ENCODE measurements around the gene PXDN. TPM values are rescaled to one million over a fixed set of nuclear protein-coding genes. Genes with fewer than 3 reads are reported as not detected.

Gene PXDN
- total RNA-seq, 1 experiment from 2014 or later, result 0.25 TPM

- BruUV-seq (replicated peaks), result no TSS peak
- no peaks in the 10 kb centered on the region for H3K4me1 ChIP-seq
- ChIA-PET POLR2A (no interaction called here), CTCF (no interaction called here)
- Mint-ChIP-seq H3K4me1 (ENCODE audit: low read depth, unreplicated experiment) (no peaks in the 10 kb centered on the region), H3K36me3 (ENCODE audit: insufficient read depth, unreplicated experiment) (no peaks in the 10 kb centered on the region), H3K4me3 (ENCODE audit: unreplicated experiment) (no peak overlapping the region), H3K27ac (ENCODE audit: unreplicated experiment) (no peak overlapping the region), H3K27me3 (ENCODE audit: insufficient read depth, unreplicated experiment) (peaks cover under 1% of the 10 kb centered on the region), H3K9me3 (ENCODE audit: unreplicated experiment) (peaks cover 13% of the 10 kb centered on the region)
- H3K27me3 ChIP-seq (replicated peaks; ENCODE audit: control insufficient read depth, insufficient read depth, low read length), result no peaks in the 10 kb centered on the region
- intact Hi-C loops (cut with micrococcal nuclease; ENCODE audit: unreplicated experiment), result no loop called here
- no peaks in the 10 kb centered on the region for H3K36me3 ChIP-seq (ENCODE audit: control insufficient read depth, insufficient read depth, low read length)
- TF ChIP-seq CTCF (IDR thresholded peaks at IDR 0.05; ENCODE audit: insufficient read depth in 1 of 2, low read depth in 1 of 2, low read length in 1 of 2, severe bottlenecking in 1 of 2, unreplicated experiment in 1 of 2), result no peak
- no peaks in the 10 kb centered on the region for H3K9me3 ChIP-seq
- no peak overlapping the region for H3K4me3 ChIP-seq (ENCODE audit: low read depth, low read length)
- DNase-seq, result no peak
Measured at GRCh38 chr2:1715184-1716013, 28.9 kb downstream of the PXDN start.

- TF ChIP-seq CTCF (IDR thresholded peaks at IDR 0.05; ENCODE audit: insufficient read depth in 1 of 2, low read depth in 1 of 2, low read length in 1 of 2, severe bottlenecking in 1 of 2, unreplicated experiment in 1 of 2), result no peak
- POLR2A ChIA-PET, result no interaction called here
- H3K36me3 Mint-ChIP-seq (ENCODE audit: insufficient read depth, unreplicated experiment), result no peaks in the 10 kb centered on the region
- H3K4me1 Mint-ChIP-seq (ENCODE audit: low read depth, unreplicated experiment), result no peaks in the 10 kb centered on the region
- CTCF ChIA-PET, result no interaction called here
- Histone ChIP-seq H3K4me3 (ENCODE audit: low read depth, low read length) (no peak overlapping the region), H3K27me3 (replicated peaks; ENCODE audit: control insufficient read depth, insufficient read depth, low read length) (no peaks in the 10 kb centered on the region), H3K9me3 (no peaks in the 10 kb centered on the region), H3K36me3 (ENCODE audit: control insufficient read depth, insufficient read depth, low read length) (no peaks in the 10 kb centered on the region), H3K4me1 (no peaks in the 10 kb centered on the region)
- H3K27ac Mint-ChIP-seq (ENCODE audit: unreplicated experiment), result no peak overlapping the region
- BruUV-seq (replicated peaks), result no TSS peak
- intact Hi-C loops (cut with micrococcal nuclease; ENCODE audit: unreplicated experiment), result no loop called here
- peaks cover 13% of the 10 kb centered on the region for H3K9me3 Mint-ChIP-seq (ENCODE audit: unreplicated experiment)
- no peaks in the 10 kb centered on the region for H3K27me3 Mint-ChIP-seq (ENCODE audit: insufficient read depth, unreplicated experiment)
- no peak overlapping the region for H3K4me3 Mint-ChIP-seq (ENCODE audit: unreplicated experiment)
- DNase-seq, result no peak
Measured at GRCh38 chr2:1714291-1715064, 29.8 kb downstream of the PXDN start.

- H3K36me3 Mint-ChIP-seq (ENCODE audit: insufficient read depth, unreplicated experiment), result no peaks in the 10 kb centered on the region
- peaks cover 13% of the 10 kb centered on the region for H3K9me3 Mint-ChIP-seq (ENCODE audit: unreplicated experiment)
- H3K4me3 ChIP-seq (ENCODE audit: low read depth, low read length), result no peak overlapping the region
- H3K36me3 ChIP-seq (ENCODE audit: control insufficient read depth, insufficient read depth, low read length), result no peaks in the 10 kb centered on the region
- no TSS peak for BruUV-seq (replicated peaks)
- no peaks in the 10 kb centered on the region for H3K4me1 ChIP-seq
- POLR2A ChIA-PET, result no interaction called here
- H3K27me3 Mint-ChIP-seq (ENCODE audit: insufficient read depth, unreplicated experiment), result no peaks in the 10 kb centered on the region
- intact Hi-C loops (cut with micrococcal nuclease; ENCODE audit: unreplicated experiment), result no loop called here
- TF ChIP-seq CTCF (IDR thresholded peaks at IDR 0.05; ENCODE audit: insufficient read depth in 1 of 2, low read depth in 1 of 2, low read length in 1 of 2, severe bottlenecking in 1 of 2, unreplicated experiment in 1 of 2), result no peak
- H3K27me3 ChIP-seq (replicated peaks; ENCODE audit: control insufficient read depth, insufficient read depth, low read length), result no peaks in the 10 kb centered on the region
- no peaks in the 10 kb centered on the region for H3K4me1 Mint-ChIP-seq (ENCODE audit: low read depth, unreplicated experiment)
- H3K27ac Mint-ChIP-seq (ENCODE audit: unreplicated experiment), result no peak overlapping the region
- CTCF ChIA-PET, result no interaction called here
- no peak for DNase-seq
- H3K4me3 Mint-ChIP-seq (ENCODE audit: unreplicated experiment), result no peak overlapping the region
- no peaks in the 10 kb centered on the region for H3K9me3 ChIP-seq
Measured at GRCh38 chr2:1713839-1714236, 30.5 kb downstream of the PXDN start.
